Activated T-cell treated with anti-CD3 and anti-CD28 coated beads, Interleukin-2, amount 50 U/mL, for 4 hours (primary cell): ENCODE results near the gene ADIPOR2. TPM values are rescaled to one million over a fixed set of nuclear protein-coding genes. Genes with fewer than 3 reads are reported as not detected.
"Not testable (repeated sequence)": the region's sequence is repeated elsewhere in the genome, so short reads cannot be mapped to it uniquely, and the experiment has no call there.

ENCODE experiments used
- ATAC-seq, 2 donors: fragments of 200-7000 bp; cut with Tn5 transposase; one replicate each; pipeline ENCODE4 v1.10.0; 2021
- DNase-seq: peaks from one replicate; pipeline ENCODE4 v3.0.0-alpha.2; 2020
- H3K27me3 Mint-ChIP-seq: one replicate; pipeline ENCODE4 v1.8.0; 2021; ENCODE audit warnings: low read depth, mixed read lengths
- H3K36me3 Mint-ChIP-seq: one replicate; pipeline ENCODE4 v1.8.0; 2022; ENCODE audit warnings: mixed read lengths; ENCODE audit not compliant: insufficient read depth
- H3K4me1 Mint-ChIP-seq: one replicate; pipeline ENCODE4 v1.8.0; 2021; ENCODE audit warnings: low read depth, mixed read lengths
- H3K4me3 Mint-ChIP-seq: one replicate; pipeline ENCODE4 v1.8.0; 2021; ENCODE audit warnings: mild to moderate bottlenecking, moderate library complexity, mixed read lengths
- H3K9me3 Mint-ChIP-seq: one replicate; pipeline ENCODE4 v1.8.0; 2021; ENCODE audit warnings: mixed read lengths
- total RNA-seq, 3 donors: library from RNA; stranded (reverse); gene quantifications; one replicate each; pipeline ENCODE4 v1.2.1, GENCODE V29; 2021

Gene ADIPOR2
- total RNA-seq, 3 donors from 2014 or later, result 45.0 to 54.2 (median 46.8) TPM

DNA sequence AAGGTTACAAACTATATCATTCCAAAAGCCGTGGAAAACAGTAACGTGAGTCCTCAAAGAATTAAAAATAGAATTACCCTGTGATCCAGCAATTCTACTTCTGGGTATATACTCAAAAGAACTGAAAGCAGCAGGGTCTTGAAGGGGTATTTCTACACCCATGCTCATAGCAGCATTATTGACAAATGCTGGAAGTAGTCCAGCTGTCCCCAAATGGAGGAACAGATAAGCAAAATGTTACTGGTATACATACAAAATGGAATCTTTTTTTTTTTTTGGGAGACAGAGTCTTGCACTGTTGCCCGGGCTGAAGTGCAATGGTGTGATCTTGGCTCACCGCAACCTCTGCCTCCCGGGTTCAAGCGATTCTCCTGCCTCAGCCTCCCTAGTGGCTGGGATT is 32.9 kb downstream of the ADIPOR2 start:
- H3K9me3 Mint-ChIP-seq, result no peaks in the 10 kb centered on the region
- DNase-seq (no peak), ATAC-seq (no peak)
- peaks cover 29% of the 10 kb centered on the region for H3K4me1 Mint-ChIP-seq
- no peaks in the 10 kb centered on the region for H3K27me3 Mint-ChIP-seq
- H3K36me3 Mint-ChIP-seq, result peaks cover 10% of the 10 kb centered on the region
- no peak overlapping the region for H3K4me3 Mint-ChIP-seq

DNA sequence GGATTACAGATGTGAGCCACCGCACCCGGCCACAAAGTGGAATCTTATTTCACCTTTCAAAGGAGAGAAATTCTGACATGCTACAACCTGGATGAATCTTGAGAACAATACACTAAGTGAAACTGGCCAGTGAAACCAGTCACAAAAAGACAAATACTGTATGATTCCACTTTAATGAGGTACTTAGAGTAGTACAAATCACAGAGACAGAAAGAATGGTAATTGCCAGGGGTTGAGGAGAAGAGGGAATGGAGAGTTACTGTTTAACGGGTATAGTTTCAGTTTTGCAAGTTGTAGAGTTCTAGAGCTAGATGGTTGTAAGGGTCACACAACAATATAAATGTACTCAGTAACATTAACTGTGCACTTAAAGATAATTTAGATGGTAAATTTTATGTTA is 33.4 kb downstream of the ADIPOR2 start:
- Mint-ChIP-seq H3K27me3 (no peaks in the 10 kb centered on the region), H3K4me1 (peaks cover 27% of the 10 kb centered on the region), H3K4me3 (no peak overlapping the region), H3K36me3 (peaks cover 10% of the 10 kb centered on the region), H3K9me3 (no peaks in the 10 kb centered on the region)
- no peak for ATAC-seq
- no peak for DNase-seq

GRCh38 chr12:1726753-1727152 is 35.9 kb downstream of the ADIPOR2 start:
- Mint-ChIP-seq H3K36me3 (peaks cover 14% of the 10 kb centered on the region), H3K27me3 (no peaks in the 10 kb centered on the region)
- no peak for ATAC-seq

DNA sequence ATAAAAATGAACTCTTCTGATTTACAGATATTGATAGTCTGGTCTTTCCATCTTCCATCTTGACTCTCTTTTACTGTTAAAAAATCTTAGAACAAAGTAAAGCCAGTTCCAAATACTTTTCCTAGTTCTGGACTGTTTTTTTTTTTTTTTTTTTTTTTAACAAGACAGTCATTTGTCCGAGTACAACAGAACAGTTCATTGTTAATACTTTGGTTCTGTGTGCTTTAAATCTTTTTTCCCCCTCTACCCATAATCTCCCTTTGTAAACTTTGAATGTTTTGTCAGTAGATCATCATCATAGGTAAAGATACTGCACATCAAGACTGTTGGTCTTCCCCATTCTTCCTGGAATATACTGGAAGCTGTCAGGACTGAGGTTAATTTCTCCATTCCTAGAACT is 38.0 kb downstream of the ADIPOR2 start:
- Mint-ChIP-seq H3K9me3 (no peaks in the 10 kb centered on the region), H3K36me3 (peaks cover 13% of the 10 kb centered on the region)
- no peak for DNase-seq

More at GRCh38 chr12:1726753-1727152, 35.9 kb downstream of the ADIPOR2 start:
- Mint-ChIP-seq H3K9me3 (no peaks in the 10 kb centered on the region), H3K4me3 (no peak overlapping the region), H3K4me1 (peaks cover 15% of the 10 kb centered on the region)
- DNase-seq, result no peak

GRCh38 chr12:1731019-1731687 is 40.3 kb downstream of the ADIPOR2 start:
- no peak for ATAC-seq
- Mint-ChIP-seq H3K36me3 (peaks cover 10% of the 10 kb centered on the region), H3K27me3 (no peaks in the 10 kb centered on the region)

More for the DNA sequence above, 38.0 kb downstream of the ADIPOR2 start:
- Mint-ChIP-seq H3K27me3 (no peaks in the 10 kb centered on the region), H3K4me3 (no peak overlapping the region), H3K4me1 (peaks cover 22% of the 10 kb centered on the region)
- ATAC-seq, result no peak

GRCh38 chr12:1731688-1732078 is 40.8 kb downstream of the ADIPOR2 start:
- H3K9me3 Mint-ChIP-seq, ATAC-seq, H3K27me3 Mint-ChIP-seq, H3K4me3 Mint-ChIP-seq, DNase-seq: not testable (repeated sequence)
- H3K36me3 Mint-ChIP-seq, result peaks cover 10% of the 10 kb centered on the region
- H3K4me1 Mint-ChIP-seq, result peaks cover 25% of the 10 kb centered on the region

More at GRCh38 chr12:1731019-1731687, 40.3 kb downstream of the ADIPOR2 start:
- peaks cover 24% of the 10 kb centered on the region for H3K4me1 Mint-ChIP-seq
- H3K4me3 Mint-ChIP-seq, result no peak overlapping the region
- no peak for DNase-seq
- no peaks in the 10 kb centered on the region for H3K9me3 Mint-ChIP-seq

- Mint-ChIP-seq H3K9me3 (no peaks in the 10 kb centered on the region), H3K27me3 (no peaks in the 10 kb centered on the region), H3K36me3 (peaks cover 7% of the 10 kb centered on the region), H3K4me1 (peaks cover 33% of the 10 kb centered on the region), H3K4me3 (no peak overlapping the region)
- DNase-seq (no peak), ATAC-seq (no peak)
Observed at GRCh38 chr12:1732914-1733313, 42.0 kb downstream of the ADIPOR2 start.

GRCh38 chr12:1733712-1734111 is 42.8 kb downstream of the ADIPOR2 start:
- ATAC-seq, H3K36me3 Mint-ChIP-seq, H3K9me3 Mint-ChIP-seq, H3K4me3 Mint-ChIP-seq, DNase-seq, H3K27me3 Mint-ChIP-seq: not testable (repeated sequence)
- peaks cover 36% of the 10 kb centered on the region for H3K4me1 Mint-ChIP-seq

- ATAC-seq (no peak), DNase-seq (no peak)
- Mint-ChIP-seq H3K9me3 (no peaks in the 10 kb centered on the region), H3K36me3 (peaks cover 2% of the 10 kb centered on the region), H3K4me1 (peaks cover 60% of the 10 kb centered on the region), H3K27me3 (no peaks in the 10 kb centered on the region), H3K4me3 (no peak overlapping the region)
Observed at GRCh38 chr12:1737652-1738286, 46.9 kb downstream of the ADIPOR2 start.

DNA sequence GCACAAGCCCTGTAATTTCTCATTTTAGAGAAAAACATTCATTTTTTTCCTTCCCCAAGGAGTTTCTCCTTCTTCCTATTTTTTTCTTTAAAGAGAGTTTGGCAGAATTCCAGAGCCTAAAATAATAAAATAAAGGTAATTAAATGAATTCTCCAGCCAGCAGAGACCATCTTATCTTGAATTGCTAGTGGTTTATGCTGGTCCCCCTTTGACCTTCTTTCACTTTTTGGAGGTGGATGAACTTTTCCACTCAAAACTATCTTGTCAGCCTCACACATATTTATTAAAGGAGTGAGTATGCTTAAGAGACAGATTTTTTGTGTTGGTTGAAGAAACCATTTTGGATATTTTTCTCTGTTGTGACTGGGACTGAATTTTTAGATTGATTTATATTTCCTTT is 47.6 kb downstream of the ADIPOR2 start:
- no peak for ATAC-seq
- Mint-ChIP-seq H3K4me3 (no peak overlapping the region), H3K4me1 (peaks cover 55% of the 10 kb centered on the region), H3K36me3 (peaks cover 2% of the 10 kb centered on the region), H3K27me3 (no peaks in the 10 kb centered on the region), H3K9me3 (no peaks in the 10 kb centered on the region)
- no peak for DNase-seq

- peaks cover 2% of the 10 kb centered on the region for H3K36me3 Mint-ChIP-seq
- ATAC-seq, result no peak
- peaks cover 52% of the 10 kb centered on the region for H3K4me1 Mint-ChIP-seq
- DNase-seq, result no peak
- no peaks in the 10 kb centered on the region for H3K27me3 Mint-ChIP-seq
- H3K9me3 Mint-ChIP-seq, result no peaks in the 10 kb centered on the region
- no peak overlapping the region for H3K4me3 Mint-ChIP-seq
Observed at GRCh38 chr12:1739368-1739767, 48.5 kb downstream of the ADIPOR2 start.

DNA sequence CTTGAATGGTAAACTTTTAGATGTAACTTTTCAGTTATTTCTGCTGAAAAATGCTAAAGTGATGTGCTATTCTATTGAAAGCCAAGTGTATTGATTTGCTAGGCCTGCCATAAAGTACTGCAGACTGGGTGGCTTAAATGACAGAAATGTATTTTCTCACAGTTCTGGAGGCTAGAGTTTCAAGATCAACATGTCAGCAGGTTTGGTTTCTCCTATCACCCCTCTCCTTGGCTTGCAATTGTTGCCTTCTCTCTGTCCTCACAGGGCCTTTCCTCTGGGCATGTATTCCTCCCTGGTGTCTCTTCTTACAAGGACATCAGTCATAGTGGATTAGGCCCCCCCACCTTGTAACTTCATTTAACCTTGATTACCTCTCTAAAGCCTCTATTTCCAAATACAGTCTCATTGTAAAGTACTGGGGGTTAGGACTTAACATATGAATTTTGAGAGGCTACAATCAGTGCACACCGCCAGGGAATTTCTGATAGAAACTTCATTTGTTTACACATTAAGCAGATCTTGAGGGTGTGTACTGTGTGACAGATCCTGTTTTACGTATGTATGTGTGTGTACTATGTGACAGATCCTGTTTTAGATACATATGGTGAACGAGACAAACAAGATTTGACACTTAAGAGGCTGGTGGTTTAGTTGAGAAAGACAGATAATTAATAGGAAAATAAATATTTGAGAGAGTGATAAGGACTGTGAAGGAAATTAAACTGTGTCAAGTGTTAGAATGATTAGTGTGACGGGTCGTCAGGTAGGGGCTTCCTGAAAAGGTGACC is 49.5 kb downstream of the ADIPOR2 start:
- ATAC-seq (no peak), DNase-seq (no peak)
- peaks cover 52% of the 10 kb centered on the region for H3K4me1 Mint-ChIP-seq
- H3K9me3 Mint-ChIP-seq, result no peaks in the 10 kb centered on the region
- H3K4me3 Mint-ChIP-seq, result no peak overlapping the region
- H3K27me3 Mint-ChIP-seq, result no peaks in the 10 kb centered on the region
- peaks cover 6% of the 10 kb centered on the region for H3K36me3 Mint-ChIP-seq

- DNase-seq (no peak), ATAC-seq (no peak)
- H3K9me3 Mint-ChIP-seq, result peaks cover 1% of the 10 kb centered on the region
- H3K4me1 Mint-ChIP-seq, result peaks cover 48% of the 10 kb centered on the region
- H3K4me3 Mint-ChIP-seq, result no peak overlapping the region
- peaks cover 14% of the 10 kb centered on the region for H3K36me3 Mint-ChIP-seq
- no peaks in the 10 kb centered on the region for H3K27me3 Mint-ChIP-seq
Observed at GRCh38 chr12:1741154-1741949, 50.5 kb downstream of the ADIPOR2 start.

GRCh38 chr12:1744932-1745331 is 54.1 kb downstream of the ADIPOR2 start:
- ATAC-seq, result no peak
- Mint-ChIP-seq H3K9me3 (peaks cover 17% of the 10 kb centered on the region), H3K27me3 (no peaks in the 10 kb centered on the region), H3K36me3 (peaks cover 34% of the 10 kb centered on the region), H3K4me3 (no peak overlapping the region), H3K4me1 (peaks cover 27% of the 10 kb centered on the region)
- DNase-seq, result no peak
